HUES48 (cell line): ENCODE results near the gene SDCBP2.

Experiments
- H3K27ac ChIP-seq: one replicate; pipeline ENCODE4 v1.7.0; 2013; ENCODE audit warnings: low read depth, low read length, inconsistent platforms
- H3K27me3 ChIP-seq: 2 replicates; pipeline ENCODE4 v1.6.1; 2013; ENCODE audit warnings: mild to moderate bottlenecking, low read length; ENCODE audit not compliant: control insufficient read depth, insufficient read depth
- H3K36me3 ChIP-seq: 2 replicates; pipeline ENCODE4 v1.6.1; 2013; ENCODE audit warnings: low read length; ENCODE audit not compliant: control insufficient read depth, insufficient read depth
- H3K4me1 ChIP-seq: 2 replicates; pipeline ENCODE4 v1.6.1; 2013; ENCODE audit warnings: mild to moderate bottlenecking, low read length; ENCODE audit not compliant: control insufficient read depth, insufficient read depth
- H3K4me3 ChIP-seq: 2 replicates; pipeline ENCODE4 v1.5.1; 2013; ENCODE audit warnings: mild to moderate bottlenecking, low read depth, low read length
- H3K9ac ChIP-seq: 2 replicates; pipeline ENCODE4 v1.6.1; 2013; ENCODE audit warnings: mild to moderate bottlenecking, low read depth, low read length, moderate library complexity
- H3K9me3 ChIP-seq: 2 replicates; pipeline ENCODE4 v1.6.1; 2013; ENCODE audit warnings: low read length; ENCODE audit not compliant: control insufficient read depth, insufficient read depth

SDCBP2 gene

GRCh38 chr20:1336699-1337367 is 7.9 kb upstream of the SDCBP2 start:
- no peaks in the 10 kb centered on the region for H3K4me1 ChIP-seq
- H3K27ac ChIP-seq, result no peak overlapping the region
- H3K9ac ChIP-seq, result no peak overlapping the region
- no peaks in the 10 kb centered on the region for H3K9me3 ChIP-seq
- H3K36me3 ChIP-seq, result 0 out of 2 replicates have a peak, but pooled peaks cover 7% of the 10 kb centered on the region
- no peaks in the 10 kb centered on the region for H3K27me3 ChIP-seq
- H3K4me3 ChIP-seq, result no peak overlapping the region

GRCh38 chr20:1335961-1336698 is 7.2 kb upstream of the SDCBP2 start:
- no peak overlapping the region for H3K27ac ChIP-seq
- H3K36me3 ChIP-seq, result 0 out of 2 replicates have a peak, but pooled peaks cover 7% of the 10 kb centered on the region
- H3K4me1 ChIP-seq, result no peaks in the 10 kb centered on the region
- H3K9ac ChIP-seq, result no peak overlapping the region
- no peak overlapping the region for H3K4me3 ChIP-seq
- H3K27me3 ChIP-seq, result no peaks in the 10 kb centered on the region
- H3K9me3 ChIP-seq, result no peaks in the 10 kb centered on the region

GRCh38 chr20:1334761-1335160 is 5.8 kb upstream of the SDCBP2 start:
- Histone ChIP-seq H3K9me3 (no peaks in the 10 kb centered on the region), H3K9ac (no peak overlapping the region), H3K4me1 (no peaks in the 10 kb centered on the region), H3K27ac (no peak overlapping the region), H3K27me3 (no peaks in the 10 kb centered on the region), H3K4me3 (no peak overlapping the region), H3K36me3 (0 out of 2 replicates have a peak, but pooled peaks cover 7% of the 10 kb centered on the region)

- no peaks in the 10 kb centered on the region for H3K9me3 ChIP-seq
- H3K36me3 ChIP-seq, result 0 out of 2 replicates have a peak, but pooled peaks cover 7% of the 10 kb centered on the region
- no peak overlapping the region for H3K4me3 ChIP-seq
- H3K4me1 ChIP-seq, result no peaks in the 10 kb centered on the region
- no peak overlapping the region for H3K27ac ChIP-seq
- H3K9ac ChIP-seq, result no peak overlapping the region
- no peaks in the 10 kb centered on the region for H3K27me3 ChIP-seq
Observed at GRCh38 chr20:1334370-1334731, 5.4 kb upstream of the SDCBP2 start.

GRCh38 chr20:1333462-1334369 is 4.8 kb upstream of the SDCBP2 start:
- H3K4me1 ChIP-seq, result no peaks in the 10 kb centered on the region
- no peak overlapping the region for H3K27ac ChIP-seq
- no peak overlapping the region for H3K4me3 ChIP-seq
- no peak overlapping the region for H3K9ac ChIP-seq
- 0 out of 2 replicates have a peak, but pooled peaks cover 7% of the 10 kb centered on the region for H3K36me3 ChIP-seq
- H3K27me3 ChIP-seq, result no peaks in the 10 kb centered on the region
- H3K9me3 ChIP-seq, result no peaks in the 10 kb centered on the region

- Histone ChIP-seq H3K27ac (no peak overlapping the region), H3K4me1 (no peaks in the 10 kb centered on the region), H3K9me3 (no peaks in the 10 kb centered on the region), H3K9ac (no peak overlapping the region), H3K4me3 (no peak overlapping the region), H3K27me3 (no peaks in the 10 kb centered on the region), H3K36me3 (0 out of 2 replicates have a peak, but pooled peaks cover 7% of the 10 kb centered on the region)
Observed at GRCh38 chr20:1332749-1333300, 3.9 kb upstream of the SDCBP2 start.

- no peak overlapping the region for H3K9ac ChIP-seq
- no peaks in the 10 kb centered on the region for H3K4me1 ChIP-seq
- no peaks in the 10 kb centered on the region for H3K27me3 ChIP-seq
- no peak overlapping the region for H3K27ac ChIP-seq
- no peak overlapping the region for H3K4me3 ChIP-seq
- no peaks in the 10 kb centered on the region for H3K9me3 ChIP-seq
- 0 out of 2 replicates have a peak, but pooled peaks cover 7% of the 10 kb centered on the region for H3K36me3 ChIP-seq
Observed at GRCh38 chr20:1331801-1332453, 3.0 kb upstream of the SDCBP2 start.

GRCh38 chr20:1331101-1331500 is 2.2 kb upstream of the SDCBP2 start:
- no peaks in the 10 kb centered on the region for H3K27me3 ChIP-seq
- no peaks in the 10 kb centered on the region for H3K9me3 ChIP-seq
- no peak overlapping the region for H3K4me3 ChIP-seq
- no peak overlapping the region for H3K9ac ChIP-seq
- H3K4me1 ChIP-seq, result peaks cover 4% of the 10 kb centered on the region
- H3K36me3 ChIP-seq, result 0 out of 2 replicates have a peak, but pooled peaks cover 7% of the 10 kb centered on the region
- no peak overlapping the region for H3K27ac ChIP-seq

- no peak overlapping the region for H3K27ac ChIP-seq
- no peak overlapping the region for H3K4me3 ChIP-seq
- H3K27me3 ChIP-seq, result no peaks in the 10 kb centered on the region
- H3K9ac ChIP-seq, result no peak overlapping the region
- no peaks in the 10 kb centered on the region for H3K9me3 ChIP-seq
- H3K36me3 ChIP-seq, result 0 out of 2 replicates have a peak, but pooled peaks cover 7% of the 10 kb centered on the region
- peaks cover 7% of the 10 kb centered on the region for H3K4me1 ChIP-seq
Observed at GRCh38 chr20:1330075-1330830, 1.3 kb upstream of the SDCBP2 start.
